HL-60 (cell line): Measurements from ENCODE around the gene RPS19.

Experiments
- DNase-seq, 2 experiments: peaks; one replicate each; pipeline ENCODE4 v3.0.0-alpha.2; 2010 to 2020; ENCODE audit warnings: low read depth in 1 of 2, low spot score in 1 of 2
- H3K27ac ChIP-seq: fragments of 250-450 bp; sonication (Bioruptor Pico); replicated peaks from 2 replicates; pipeline ENCODE4 v1.5.1; 2020; ENCODE audit warnings: mild to moderate bottlenecking, moderate library complexity
- H3K27me3 ChIP-seq: fragments of 250-450 bp; sonication (Bioruptor Pico); 2 replicates; pipeline ENCODE4 v1.5.1; 2021; ENCODE audit warnings: mild to moderate bottlenecking, moderate library complexity; ENCODE audit not compliant: insufficient read depth, poor library complexity, severe bottlenecking
- H3K4me3 ChIP-seq: replicated peaks from 2 replicates; pipeline ENCODE4 v1.5.1; 2011; ENCODE audit warnings: mild to moderate bottlenecking, control low read depth, low read length; ENCODE audit not compliant: insufficient read depth
- CTCF ChIP-seq: IDR thresholded peaks from one replicate; pipeline ENCODE4 v1.5.1; 2011; ENCODE audit warnings: low read length, control low read depth, inconsistent platforms; ENCODE audit not compliant: insufficient read depth
- GABPA ChIP-seq: IDR thresholded peaks from 2 replicates; pipeline ENCODE4 v1.6.1; 2012; ENCODE audit warnings: low read depth
- POLR2AphosphoS5 ChIP-seq: IDR thresholded peaks from 2 replicates; pipeline ENCODE4 v1.6.1; 2012; ENCODE audit warnings: low read depth
- REST ChIP-seq: IDR thresholded peaks from 2 replicates; pipeline ENCODE4 v1.6.1; 2012; ENCODE audit warnings: low read depth; ENCODE audit not compliant: insufficient replicate concordance
- SPI1 ChIP-seq: IDR thresholded peaks from 2 replicates; pipeline ENCODE4 v1.6.1; 2012; ENCODE audit warnings: low read depth, mild to moderate bottlenecking, borderline replicate concordance

The RPS19 gene

GRCh38 chr19:41837981-41838708, 21.9 kb upstream of the RPS19 start:
- Histone ChIP-seq H3K27ac (no peak overlapping the region), H3K27me3 (no peaks in the 10 kb centered on the region), H3K4me3 (no peak overlapping the region)
- no peak for DNase-seq
- TF ChIP-seq POLR2AphosphoS5: no peak

- H3K4me3 ChIP-seq: no peak overlapping the region
- no peak for DNase-seq
- no peaks in the 10 kb centered on the region for H3K27me3 ChIP-seq
- TF ChIP-seq SPI1: no peak
- no peak for TF ChIP-seq POLR2AphosphoS5
- TF ChIP-seq GABPA: no peak
- TF ChIP-seq CTCF: no peak
- no peak for TF ChIP-seq REST
- no peak overlapping the region for H3K27ac ChIP-seq
These were observed 20.8 kb upstream of the RPS19 start for GRCh38 chr19:41839211-41839610.

- no peak overlapping the region for H3K27ac ChIP-seq
- no peaks in the 10 kb centered on the region for H3K27me3 ChIP-seq
- no peak for DNase-seq
- H3K4me3 ChIP-seq: no peak overlapping the region
- TF ChIP-seq SPI1 (peak; percentile 68; the same call in 1 of the 2 replicates), POLR2AphosphoS5 (no peak)
These were observed 16.7 kb upstream of the RPS19 start for GRCh38 chr19:41843371-41843770.

GRCh38 chr19:41844601-41845000, 15.5 kb upstream of the RPS19 start, which contains the start of gene LYPD4:
Gene LYPD4 (minus strand): TSS chr19:41844683. CDS start chr19:41839285, 5,398 bp downstream.
- Histone ChIP-seq H3K27ac (no peak within 1 kb of the TSS), H3K27me3 (no peaks in the 10 kb centered on the region), H3K4me3 (no peak within 1 kb of the TSS)
- DNase-seq: no peak
- TF ChIP-seq SPI1: no peak
- no peak for TF ChIP-seq REST
- no peak for TF ChIP-seq CTCF
- TF ChIP-seq GABPA: no peak
- TF ChIP-seq POLR2AphosphoS5: no peak

GRCh38 chr19:41845001-41845050, 15.2 kb upstream of the RPS19 start, which contains the start of gene DMRTC2:
Gene DMRTC2 (plus strand): TSS chr19:41845042. CDS start chr19:41847429, 2,387 bp downstream.
- no peak for DNase-seq
- no peaks in the 10 kb centered on the region for H3K27me3 ChIP-seq
- H3K27ac ChIP-seq: no peak within 1 kb of the TSS
- H3K4me3 ChIP-seq: no peak within 1 kb of the TSS
- TF ChIP-seq GABPA (no peak), REST (no peak), SPI1 (no peak), CTCF (no peak), POLR2AphosphoS5 (no peak)
